ENCODE measurements around the gene ARFGAP2. TPM values are rescaled to one million over a fixed set of nuclear protein-coding genes. Genes with fewer than 3 reads are reported as not detected.
"Not testable (repeated sequence)": the region's sequence is repeated elsewhere in the genome, so short reads cannot be mapped to it uniquely, and the experiment has no call there.

The ARFGAP2 gene
- total RNA-seq, 1 experiment from 2014 or later: 73.5 TPM

DNA sequence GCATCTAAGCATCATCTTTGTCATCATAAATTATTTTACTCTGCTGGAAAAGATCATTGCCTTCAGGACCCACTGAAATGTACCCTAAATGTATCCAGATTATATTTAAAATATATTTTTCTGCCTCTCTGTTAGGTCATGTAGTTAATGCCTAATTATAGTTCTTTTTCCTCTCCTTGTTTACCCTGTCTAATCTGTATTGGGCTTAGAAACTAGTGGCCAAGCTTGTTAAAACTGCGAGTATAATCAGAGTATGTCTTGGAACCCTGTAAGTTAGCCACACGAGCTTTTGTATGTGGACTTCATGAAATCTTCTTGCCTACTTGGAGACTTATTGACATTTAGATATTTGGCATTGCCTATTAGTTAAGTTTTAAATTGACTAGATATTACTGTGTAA is 55.6 kb downstream of the ARFGAP2 start (continued):
- TF ChIP-seq JUND (IDR thresholded peaks at IDR 0.05) (no peak), YY1 (IDR thresholded peaks at IDR 0.05; ENCODE audit: extremely low read depth, insufficient replicate concordance, low read depth, low read length) (no peak), ZFX (IDR thresholded peaks at IDR 0.05) (no peak), SP1 (IDR thresholded peaks at IDR 0.05; ENCODE audit: low read depth) (no peak), CBX3 (IDR thresholded peaks at IDR 0.05; ENCODE audit: low read depth) (no peak)
- TF ChIP-seq, protein P1, sequence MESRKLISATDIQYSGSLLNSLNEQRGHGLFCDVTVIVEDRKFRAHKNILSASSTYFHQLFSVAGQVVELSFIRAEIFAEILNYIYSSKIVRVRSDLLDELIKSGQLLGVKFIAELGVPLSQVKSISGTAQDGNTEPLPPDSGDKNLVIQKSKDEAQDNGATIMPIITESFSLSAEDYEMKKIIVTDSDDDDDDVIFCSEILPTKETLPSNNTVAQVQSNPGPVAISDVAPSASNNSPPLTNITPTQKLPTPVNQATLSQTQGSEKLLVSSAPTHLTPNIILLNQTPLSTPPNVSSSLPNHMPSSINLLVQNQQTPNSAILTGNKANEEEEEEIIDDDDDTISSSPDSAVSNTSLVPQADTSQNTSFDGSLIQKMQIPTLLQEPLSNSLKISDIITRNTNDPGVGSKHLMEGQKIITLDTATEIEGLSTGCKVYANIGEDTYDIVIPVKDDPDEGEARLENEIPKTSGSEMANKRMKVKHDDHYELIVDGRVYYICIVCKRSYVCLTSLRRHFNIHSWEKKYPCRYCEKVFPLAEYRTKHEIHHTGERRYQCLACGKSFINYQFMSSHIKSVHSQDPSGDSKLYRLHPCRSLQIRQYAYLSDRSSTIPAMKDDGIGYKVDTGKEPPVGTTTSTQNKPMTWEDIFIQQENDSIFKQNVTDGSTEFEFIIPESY (IDR thresholded peaks at IDR 0.05; ENCODE audit: extremely low read depth, insufficient replicate concordance, low read length): no peak

GRCh38 chr11:47118958-47119688 is 57.6 kb downstream of the ARFGAP2 start:
- H3K4me3 ChIP-seq (replicated peaks in 1 of 2; ENCODE audit: low read depth in 1 of 2, low read length in 2 of 2): peak overlapping the region; percentile 30 to 45
- H3K27ac ChIP-seq (ENCODE audit: low read depth, low read length); intact Hi-C loops (cut with micrococcal nuclease); H3K9me2 ChIP-seq (ENCODE audit: insufficient read depth); H3K36me3 ChIP-seq (ENCODE audit: control insufficient read depth in 1 of 2, insufficient read depth in 2 of 2, low read length in 2 of 2); H3K9ac ChIP-seq (ENCODE audit: low read length); H3K9me3 ChIP-seq (ENCODE audit: control insufficient read depth in 1 of 2, insufficient read depth in 1 of 2, low read depth in 1 of 2, low read length in 2 of 2); BruUV-seq (replicated peaks); H3K27me3 ChIP-seq (ENCODE audit: insufficient read depth, low read length); H3K79me2 ChIP-seq (ENCODE audit: insufficient read depth, low read length); H3K4me1 ChIP-seq (ENCODE audit: control insufficient read depth in 1 of 2, insufficient read depth in 2 of 2, low read length in 2 of 2); H4K20me1 ChIP-seq (ENCODE audit: insufficient read depth); H2AFZ ChIP-seq (ENCODE audit: low read depth, low read length, poor library complexity, severe bottlenecking): not testable (repeated sequence)
- ATAC-seq: peak; percentile 94
- RAD21 ChIA-PET (ENCODE audit: low non-redundant PET in 1 of 2, low total read pairs in 2 of 2, uncharacterized antibody in 2 of 2, unreplicated experiment in 2 of 2): interaction anchor here in 1 of 2 experiments (0.7 kb wide), 1 partner anchor 34 kb away, joined by 5 read pairs; no protein-coding TSS in a partner anchor
- peak; percentile 28 for DNase-seq (ENCODE audit: low read depth, low spot score)
- CTCF ChIA-PET: interaction anchor here (1.8 kb wide), 1 partner anchor 34 kb away, joined by 6 read pairs; no protein-coding TSS in a partner anchor
- H3K4me2 ChIP-seq (ENCODE audit: low read length): peak overlapping the region; percentile 72
- POLR2A ChIA-PET: interaction anchor here (0.7 kb wide), 1 partner anchor 136 kb away, joined by 7 read pairs; no protein-coding TSS in a partner anchor

Small RNAs within 50 kb of the gene (microRNA-seq; reads per million reads assigned to microRNA genes)
- not detected for gene MIR6745 (ENCODE audit: borderline number of aligned reads)

Other genes starting within 250 kb of the ARFGAP2 start
- gene CSTPP1, start 240.1 kb downstream of the ARFGAP2 start, total RNA-seq (2021; ENCODE audit: unreplicated experiment): 24.7 TPM
- gene PACSIN3, start 9.6 kb upstream of the ARFGAP2 start, total RNA-seq (2021; ENCODE audit: unreplicated experiment): 63.1 TPM
- gene DDB2, start 38.1 kb upstream of the ARFGAP2 start, total RNA-seq (2021; ENCODE audit: unreplicated experiment): 64.0 TPM
- 21.5 TPM for gene ACP2, start 71.9 kb upstream of the ARFGAP2 start, total RNA-seq (2021; ENCODE audit: unreplicated experiment)
- gene NR1H3, start 81.1 kb upstream of the ARFGAP2 start, total RNA-seq (2021; ENCODE audit: unreplicated experiment): 23.5 TPM
- gene MADD, start 93.3 kb upstream of the ARFGAP2 start, total RNA-seq (2021; ENCODE audit: unreplicated experiment): 37.1 TPM
- 0.25 TPM for gene MYBPC3, start 175.8 kb upstream of the ARFGAP2 start, total RNA-seq (2021; ENCODE audit: unreplicated experiment)
- 0.32 TPM for gene SPI1, start 201.7 kb upstream of the ARFGAP2 start, total RNA-seq (2021; ENCODE audit: unreplicated experiment)
- gene SLC39A13, start 231.7 kb upstream of the ARFGAP2 start, total RNA-seq (2021; ENCODE audit: unreplicated experiment): 23.9 TPM
- gene PSMC3, start 249.6 kb upstream of the ARFGAP2 start, total RNA-seq (2021; ENCODE audit: unreplicated experiment): 155 TPM